Activated CD4-positive, alpha-beta T cell treated with anti-CD3 and anti-CD28 coated beads, Interleukin-2, Interleukin-4, amounts not matched to agents 100 ng/mL and 50 ng/mL, durations not matched to agents 16 hours and 8 hours (primary cell): Measurements from ENCODE around the gene SLC7A5.

ENCODE experiments used
- DNase-seq: peaks from one replicate; pipeline ENCODE4 v3.0.0-alpha.2; 2020; ENCODE audit warnings: low spot score

SLC7A5 gene

DNA sequence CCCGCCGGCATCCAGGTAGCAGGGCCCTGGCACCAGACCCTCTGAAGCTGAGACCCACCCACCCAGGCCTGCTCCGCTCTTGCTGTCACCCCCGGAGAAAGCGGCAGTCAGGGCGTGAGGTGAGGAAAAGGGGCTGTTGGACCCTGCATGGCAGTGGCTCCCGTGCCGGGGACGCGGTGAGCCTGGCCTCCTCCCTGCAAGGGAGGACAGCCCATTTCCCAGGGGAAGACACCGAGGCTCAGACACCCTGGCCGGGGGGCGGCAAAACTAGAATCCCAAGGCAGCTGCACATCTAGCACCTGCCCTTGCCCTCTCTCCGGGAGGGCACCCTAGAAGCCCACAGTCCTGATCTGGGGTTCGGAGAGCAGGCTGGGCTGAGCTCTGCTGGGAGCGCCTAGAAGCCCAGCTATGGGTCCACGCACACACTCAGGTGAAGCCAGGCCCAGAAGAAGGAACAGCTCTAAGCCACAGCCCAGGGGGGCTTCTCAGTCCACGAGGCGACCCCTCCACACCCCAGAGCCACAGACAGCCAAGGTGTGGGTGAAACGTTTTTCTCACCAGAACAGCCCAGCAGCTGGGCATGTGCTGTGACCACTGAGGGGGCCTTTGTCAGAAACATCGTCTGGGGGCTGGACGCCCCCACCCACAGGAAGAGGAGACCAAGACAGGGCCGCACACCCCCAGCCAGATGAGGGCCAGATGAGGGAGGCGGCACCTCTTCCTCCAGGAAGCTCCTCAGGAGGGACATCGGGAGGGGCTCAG lies 22.4 kb downstream of the SLC7A5 start:
- DNase-seq: no peak

DNA sequence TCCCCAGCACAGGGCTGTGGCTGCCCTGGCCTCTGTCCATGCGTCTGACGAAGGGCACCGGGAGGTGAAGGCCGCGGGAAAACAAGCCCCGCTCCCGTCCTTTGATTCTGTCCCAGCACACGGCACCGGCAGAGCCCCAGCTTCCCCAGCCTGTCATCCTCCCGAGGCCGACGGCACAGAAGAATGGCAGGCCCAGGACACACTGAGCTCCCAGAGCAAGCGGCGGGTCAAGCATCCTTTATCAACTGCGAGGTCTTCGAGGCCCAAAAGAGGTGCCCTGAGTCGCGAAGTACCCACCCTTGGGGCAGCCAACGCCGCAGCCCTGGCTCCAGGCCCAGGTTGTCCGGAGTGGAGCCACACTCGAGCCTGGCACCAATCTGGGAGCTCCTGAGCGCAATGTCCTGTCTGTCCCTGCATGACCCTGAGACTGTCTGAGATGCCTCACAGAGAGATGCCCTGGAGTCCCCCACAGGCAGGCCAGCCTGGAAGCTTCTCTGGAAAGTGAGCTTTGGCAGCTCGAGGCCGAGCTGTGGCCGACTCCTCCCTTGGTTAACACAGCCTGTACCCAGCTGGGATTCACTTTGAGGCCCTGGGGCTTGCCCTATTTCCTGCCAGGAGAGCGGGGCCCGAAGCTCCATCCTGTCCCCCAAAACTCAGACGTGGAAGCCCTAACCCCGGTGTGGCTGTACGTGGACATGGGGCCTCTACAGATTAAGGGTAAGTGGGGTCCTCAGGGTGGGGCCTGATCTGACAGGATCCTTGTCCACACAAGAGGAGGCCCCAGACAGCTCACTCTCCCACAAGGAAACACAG lies 23.3 kb downstream of the SLC7A5 start:
- no peak for DNase-seq

DNA sequence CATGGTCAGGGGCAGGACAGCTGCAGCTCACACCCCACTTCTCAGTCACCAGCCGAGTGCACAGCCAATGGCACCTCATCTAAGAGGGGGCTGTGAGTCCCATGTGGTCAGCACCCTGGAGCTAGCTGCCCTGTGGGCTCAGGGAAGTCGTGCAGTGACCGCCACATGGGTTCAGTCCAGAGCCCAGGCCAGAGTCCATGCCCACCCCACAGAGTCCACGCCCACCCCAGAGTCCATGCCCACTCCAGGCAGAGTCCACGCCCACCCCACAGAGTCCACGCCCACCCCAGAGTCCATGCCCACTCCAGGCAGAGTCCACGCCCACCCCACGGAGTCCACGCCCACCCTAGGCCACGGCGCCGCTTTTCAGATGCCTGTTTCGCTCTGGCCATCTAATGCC lies 24.1 kb downstream of the SLC7A5 start:
- DNase-seq: no peak

GRCh38 chr16:87844809-87845208 lies 24.5 kb downstream of the SLC7A5 start:
- no peak for DNase-seq

DNA sequence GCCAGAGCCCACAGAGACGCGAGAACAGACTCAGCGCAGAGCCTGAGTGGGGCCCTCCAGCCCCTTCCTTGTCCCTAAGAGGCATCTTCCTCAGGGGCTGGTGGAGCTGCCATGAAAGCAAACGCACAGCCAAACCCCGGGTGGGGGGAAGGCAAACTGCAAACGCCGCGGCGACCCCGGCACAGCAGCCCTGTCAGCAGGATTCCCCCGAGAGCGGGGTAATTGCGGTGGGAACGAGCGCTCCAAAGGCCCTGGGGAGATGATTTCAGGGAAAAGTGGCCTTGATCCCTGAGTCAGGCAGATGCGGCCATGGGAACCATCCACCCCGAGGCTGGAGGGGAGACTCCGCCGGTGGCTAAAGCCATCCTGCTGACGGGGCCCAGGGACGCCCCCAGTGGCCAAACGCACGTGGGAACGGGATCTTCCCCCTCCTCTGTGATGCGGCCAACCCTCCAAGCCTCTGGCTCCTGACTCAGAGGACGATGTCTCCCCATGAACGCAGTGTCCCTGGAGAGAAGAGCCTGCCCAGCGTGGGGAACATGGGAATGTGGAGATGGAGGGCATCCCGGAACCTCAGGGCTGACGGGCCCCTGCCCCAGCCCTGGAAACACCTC lies 25.1 kb downstream of the SLC7A5 start:
- no peak for DNase-seq

- DNase-seq: no peak
Measured at GRCh38 chr16:87843678-87844105, 25.6 kb downstream of the SLC7A5 start.

- DNase-seq: no peak
Measured at GRCh38 chr16:87842209-87842869, 27.0 kb downstream of the SLC7A5 start.

- DNase-seq: no peak
Measured at GRCh38 chr16:87841340-87842208, 27.7 kb downstream of the SLC7A5 start.

DNA sequence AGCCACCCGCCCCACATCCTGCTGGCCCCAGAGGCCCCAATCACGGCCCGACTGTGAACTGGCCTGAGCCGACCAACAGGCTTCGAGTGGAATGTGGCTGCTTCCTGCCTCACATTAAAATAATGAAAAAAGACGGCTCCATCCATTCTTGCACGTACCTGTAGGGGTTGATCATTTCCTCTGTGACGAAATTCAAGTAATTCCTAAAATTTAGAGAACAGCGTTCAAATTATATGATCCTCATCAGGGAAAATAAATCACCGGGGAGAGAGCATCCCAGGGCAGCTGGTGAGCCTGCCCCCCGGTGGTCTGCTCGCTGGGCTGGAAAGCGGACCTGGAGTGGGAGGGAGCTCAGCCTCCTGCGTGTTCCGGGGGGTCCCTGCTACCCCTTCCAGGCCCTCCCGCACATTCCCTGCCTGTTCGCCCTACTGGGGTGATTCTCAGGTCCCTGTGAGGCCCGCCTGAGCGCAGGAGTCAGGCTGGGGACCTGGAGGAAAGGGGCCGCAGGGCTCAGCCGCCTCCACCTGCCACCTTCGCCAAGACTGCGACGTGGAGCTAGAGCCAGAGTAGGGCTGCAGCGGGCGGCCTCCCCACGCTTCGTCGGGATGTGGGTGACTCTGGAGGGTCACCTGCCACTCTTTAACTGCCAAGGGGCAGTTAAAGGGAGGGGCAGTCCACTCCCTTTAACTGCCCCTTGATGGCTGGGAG lies 28.9 kb downstream of the SLC7A5 start:
- DNase-seq: no peak

GRCh38 chr16:87839542-87840270 lies 29.6 kb downstream of the SLC7A5 start:
- DNase-seq: no peak

GRCh38 chr16:87838643-87839541 lies 30.4 kb downstream of the SLC7A5 start:
- no peak for DNase-seq

DNA sequence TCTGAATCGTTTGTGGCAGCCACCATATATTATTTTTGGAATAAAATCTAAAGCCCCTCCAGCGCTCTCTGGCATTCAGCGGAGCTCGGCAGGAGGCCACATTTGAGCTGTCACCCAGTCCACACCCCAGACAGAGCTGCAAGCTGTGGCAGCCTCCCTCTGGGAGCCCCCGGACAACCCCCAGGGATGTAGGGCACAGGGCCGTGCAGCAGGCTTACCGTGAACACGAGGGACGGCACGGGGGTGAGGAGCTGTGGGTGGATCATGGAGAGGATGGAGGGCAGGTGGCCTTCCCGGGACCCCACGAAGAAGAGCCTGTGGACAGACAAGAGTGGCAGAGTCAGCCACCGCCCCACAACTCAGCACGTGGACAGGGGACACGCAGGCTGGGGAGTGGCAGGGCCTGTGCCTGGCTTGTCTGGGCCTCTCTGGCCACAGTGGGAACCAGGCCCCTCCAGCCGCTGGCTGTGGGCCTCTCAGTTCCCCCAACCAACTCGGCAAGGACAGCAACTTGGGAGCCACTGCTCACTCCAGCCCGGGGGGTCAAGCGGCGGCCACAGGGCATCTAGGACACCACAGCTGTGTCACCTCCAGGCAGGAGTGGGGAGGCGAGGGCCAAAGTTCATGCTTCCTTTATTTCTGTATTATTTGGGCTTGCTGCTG lies 31.5 kb downstream of the SLC7A5 start:
- DNase-seq: no peak

GRCh38 chr16:87836844-87837581 lies 32.3 kb downstream of the SLC7A5 start:
- DNase-seq: no peak

DNA sequence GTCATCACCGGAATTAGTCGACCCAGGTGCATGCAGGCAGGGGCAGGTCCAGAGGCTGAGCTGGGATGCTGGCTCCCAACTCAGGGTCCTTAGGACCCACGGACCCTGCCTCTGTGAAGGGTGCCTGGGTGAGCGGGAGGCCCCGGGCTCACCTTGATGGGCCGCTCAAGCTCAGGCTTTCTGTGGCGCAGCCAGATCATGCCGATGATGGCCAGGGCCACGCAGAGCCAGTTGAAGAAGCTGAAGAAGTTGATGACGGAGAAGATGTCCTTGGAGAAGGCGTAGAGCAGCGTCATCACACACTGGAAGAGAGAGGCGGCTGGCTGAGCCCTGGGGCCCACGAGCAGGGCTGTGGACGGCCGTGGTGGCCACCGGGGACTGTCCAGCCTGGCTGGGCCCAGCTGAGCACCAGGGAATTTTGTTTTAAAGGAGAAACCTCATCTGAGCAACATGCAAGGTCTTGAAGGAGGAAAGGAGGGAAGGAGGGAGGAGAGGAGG lies 32.9 kb downstream of the SLC7A5 start:
- DNase-seq: no peak

DNA sequence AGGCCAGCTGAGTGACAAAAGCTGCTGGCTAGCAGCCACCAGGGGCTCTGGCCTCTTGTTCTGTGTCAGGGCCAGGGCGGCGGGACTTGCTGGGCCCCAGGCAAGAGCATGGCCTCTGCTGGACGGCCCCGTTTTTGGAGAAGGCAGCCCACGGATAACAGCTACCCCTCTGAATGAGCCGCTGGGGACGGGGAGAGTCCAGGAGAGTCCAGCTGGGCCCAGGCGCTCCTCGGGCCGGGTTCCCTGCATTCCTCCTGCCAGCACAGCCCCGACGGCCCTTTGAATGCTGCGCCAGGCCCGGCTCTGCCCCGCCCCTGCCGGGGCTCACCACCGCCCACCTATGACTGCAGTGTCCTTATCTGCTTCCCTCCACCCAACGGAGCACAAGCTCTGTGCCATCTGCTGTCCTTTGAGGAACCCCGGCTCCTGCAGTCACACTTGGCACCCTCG lies 33.4 kb downstream of the SLC7A5 start:
- DNase-seq: no peak

GRCh38 chr16:87834668-87835473 lies 34.4 kb downstream of the SLC7A5 start:
- no peak for DNase-seq
